PFSK-1 (cell line): ENCODE measurements around the gene FXYD4.

Source experiments
- FOXP2 ChIP-seq: optimal IDR thresholded peaks from 2 replicates; pipeline ENCODE3; 2011; ENCODE audit warnings: borderline replicate concordance, control low read depth, inconsistent platforms; ENCODE audit not compliant: insufficient read depth; ENCODE audit errors: extremely low read length, extremely low read depth
- POLR2AphosphoS5 ChIP-seq: IDR thresholded peaks from 2 replicates; pipeline ENCODE4 v1.6.1; 2012; ENCODE audit warnings: low read depth, mild to moderate bottlenecking, control low read depth, low read length, moderate library complexity
- SIN3A ChIP-seq: IDR thresholded peaks from 2 replicates; pipeline ENCODE4 v1.6.1; 2012; ENCODE audit warnings: mild to moderate bottlenecking, low read length, moderate library complexity, borderline replicate concordance; ENCODE audit not compliant: insufficient read depth
- TAF1 ChIP-seq: IDR thresholded peaks from 2 replicates; pipeline ENCODE4 v1.6.1; 2012; ENCODE audit warnings: low read length, control low read depth, borderline replicate concordance; ENCODE audit not compliant: insufficient read depth
- TF ChIP-seq, protein P1 (sequence below), 2 experiments: IDR thresholded peaks; 2 replicates each; pipeline versions ENCODE4 v1.6.1 to v1.8.0; 2011 to 2012; ENCODE audit warnings: low read depth in 2 of 2, low read length in 2 of 2, control low read depth in 1 of 2, inconsistent platforms in 1 of 2, mild to moderate bottlenecking in 1 of 2, moderate library complexity in 1 of 2; ENCODE audit not compliant: insufficient read depth in 1 of 2

FXYD4 gene

DNA sequence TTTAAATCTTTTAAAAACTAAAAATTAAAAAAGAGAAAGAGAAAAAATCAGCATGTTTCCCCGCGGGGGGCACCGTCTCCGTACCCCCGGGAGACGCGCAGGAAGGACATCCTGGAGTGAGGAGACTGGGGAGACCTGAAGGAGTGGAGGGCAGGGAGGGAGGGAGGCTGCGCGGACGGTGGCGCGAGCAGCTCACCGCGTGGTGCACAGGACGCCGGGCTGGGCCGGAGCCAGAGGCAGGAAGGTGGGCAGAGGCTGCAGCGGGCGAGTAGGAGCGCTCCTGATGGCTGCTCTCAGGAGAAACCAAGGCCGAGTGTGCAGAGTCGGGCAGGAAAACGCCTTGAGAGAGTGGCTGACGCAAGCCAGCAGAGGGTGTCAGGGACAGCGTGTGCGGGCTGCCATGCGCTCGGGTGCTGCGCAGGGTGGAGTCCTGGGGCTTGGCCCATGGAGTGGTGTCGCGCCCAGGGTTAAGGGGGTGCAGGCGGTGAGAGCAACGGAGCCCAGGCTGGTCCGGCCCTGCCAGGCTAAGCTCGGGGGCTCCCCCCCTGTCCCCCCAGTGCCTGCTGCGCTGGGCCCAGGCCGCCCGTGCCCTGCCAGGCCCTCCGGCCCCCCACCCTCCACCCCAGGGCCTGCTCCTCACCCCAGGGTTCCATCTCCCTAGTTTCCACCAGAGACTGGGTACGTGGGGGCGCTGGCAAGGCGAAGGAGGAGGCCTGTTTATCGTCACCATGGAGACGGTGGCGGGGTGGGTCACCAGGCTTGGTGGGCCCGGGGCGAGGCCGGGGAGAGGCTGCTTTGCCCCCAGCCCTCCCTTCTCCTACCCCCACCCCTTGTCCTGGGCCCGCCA, 28.9 kb upstream of the FXYD4 start:
- TF ChIP-seq TAF1 (no peak), FOXP2 (no peak), POLR2AphosphoS5 (no peak)

DNA sequence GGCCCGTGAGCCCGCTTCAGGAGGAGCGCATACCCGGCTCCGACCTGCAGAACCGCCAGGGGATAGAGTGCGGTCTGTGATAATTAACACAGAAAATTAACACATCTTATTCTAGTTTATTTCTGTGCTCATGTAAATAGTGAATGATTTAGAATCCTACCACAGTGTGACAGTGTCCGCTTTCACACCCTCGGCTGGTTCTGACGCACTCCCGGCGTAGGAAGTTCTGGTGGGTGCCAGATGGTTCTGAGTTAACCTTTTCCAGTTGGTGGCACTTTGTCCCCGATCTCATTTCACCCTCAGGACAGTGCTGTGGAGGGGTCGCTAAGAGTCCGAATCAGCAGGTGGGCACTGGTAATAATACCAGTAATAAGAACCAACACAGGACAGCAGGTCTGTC, 28.3 kb upstream of the FXYD4 start:
- no peak for TF ChIP-seq POLR2AphosphoS5
- TF ChIP-seq, protein P1, sequence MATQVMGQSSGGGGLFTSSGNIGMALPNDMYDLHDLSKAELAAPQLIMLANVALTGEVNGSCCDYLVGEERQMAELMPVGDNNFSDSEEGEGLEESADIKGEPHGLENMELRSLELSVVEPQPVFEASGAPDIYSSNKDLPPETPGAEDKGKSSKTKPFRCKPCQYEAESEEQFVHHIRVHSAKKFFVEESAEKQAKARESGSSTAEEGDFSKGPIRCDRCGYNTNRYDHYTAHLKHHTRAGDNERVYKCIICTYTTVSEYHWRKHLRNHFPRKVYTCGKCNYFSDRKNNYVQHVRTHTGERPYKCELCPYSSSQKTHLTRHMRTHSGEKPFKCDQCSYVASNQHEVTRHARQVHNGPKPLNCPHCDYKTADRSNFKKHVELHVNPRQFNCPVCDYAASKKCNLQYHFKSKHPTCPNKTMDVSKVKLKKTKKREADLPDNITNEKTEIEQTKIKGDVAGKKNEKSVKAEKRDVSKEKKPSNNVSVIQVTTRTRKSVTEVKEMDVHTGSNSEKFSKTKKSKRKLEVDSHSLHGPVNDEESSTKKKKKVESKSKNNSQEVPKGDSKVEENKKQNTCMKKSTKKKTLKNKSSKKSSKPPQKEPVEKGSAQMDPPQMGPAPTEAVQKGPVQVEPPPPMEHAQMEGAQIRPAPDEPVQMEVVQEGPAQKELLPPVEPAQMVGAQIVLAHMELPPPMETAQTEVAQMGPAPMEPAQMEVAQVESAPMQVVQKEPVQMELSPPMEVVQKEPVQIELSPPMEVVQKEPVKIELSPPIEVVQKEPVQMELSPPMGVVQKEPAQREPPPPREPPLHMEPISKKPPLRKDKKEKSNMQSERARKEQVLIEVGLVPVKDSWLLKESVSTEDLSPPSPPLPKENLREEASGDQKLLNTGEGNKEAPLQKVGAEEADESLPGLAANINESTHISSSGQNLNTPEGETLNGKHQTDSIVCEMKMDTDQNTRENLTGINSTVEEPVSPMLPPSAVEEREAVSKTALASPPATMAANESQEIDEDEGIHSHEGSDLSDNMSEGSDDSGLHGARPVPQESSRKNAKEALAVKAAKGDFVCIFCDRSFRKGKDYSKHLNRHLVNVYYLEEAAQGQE (IDR thresholded peaks at IDR 0.05; ENCODE audit: insufficient read depth in 1 of 2, low read depth in 2 of 2, low read length in 2 of 2) = no peak
- TF ChIP-seq TAF1 = no peak
- no peak for TF ChIP-seq FOXP2

DNA sequence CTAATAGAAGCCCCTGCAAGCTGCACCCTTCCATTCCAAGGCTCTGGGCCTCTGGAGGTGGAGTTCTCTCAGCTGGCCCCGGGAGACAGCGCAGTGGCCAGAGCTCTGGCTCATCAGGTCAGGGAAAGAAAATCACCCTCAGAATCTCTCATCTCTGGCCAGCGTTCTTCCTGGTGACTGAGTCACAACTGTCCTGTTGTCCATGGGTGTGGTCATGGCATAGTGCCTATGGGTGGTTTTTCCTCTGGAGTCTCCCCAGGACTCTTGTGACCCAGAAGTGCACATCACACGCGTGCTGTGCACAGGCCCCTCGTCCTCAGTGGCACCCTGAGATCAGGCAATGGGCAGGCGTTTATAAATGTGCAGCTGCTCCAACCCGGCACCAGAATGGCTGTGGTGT, 27.4 kb upstream of the FXYD4 start:
- no peak for TF ChIP-seq TAF1
- TF ChIP-seq FOXP2 = no peak
- no peak for TF ChIP-seq POLR2AphosphoS5

DNA sequence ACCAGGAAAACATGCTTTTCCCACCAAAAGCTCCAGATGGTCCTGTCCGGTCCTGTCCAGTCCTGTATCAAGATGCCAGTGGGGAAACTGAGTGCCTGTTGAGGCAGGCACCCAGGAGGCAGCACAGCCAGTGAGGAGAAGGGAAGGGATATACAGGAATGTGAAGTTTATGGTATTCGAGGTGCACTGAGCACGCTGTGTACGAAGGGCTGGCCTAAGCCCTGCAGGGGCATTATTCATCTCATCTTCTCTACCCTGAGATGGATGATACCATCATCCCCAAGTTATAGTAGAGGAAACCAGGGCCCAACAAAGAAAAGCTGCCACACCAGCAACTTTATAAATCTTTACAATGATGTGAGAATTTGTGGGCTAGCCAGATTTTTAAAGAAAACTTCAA, 23.4 kb upstream of the FXYD4 start:
- TF ChIP-seq POLR2AphosphoS5 (no peak), FOXP2 (no peak), TAF1 (no peak), SIN3A (no peak)
- TF ChIP-seq, protein P1 (IDR thresholded peaks at IDR 0.05; ENCODE audit: insufficient read depth in 1 of 2, low read depth in 2 of 2, low read length in 2 of 2) = no peak

DNA sequence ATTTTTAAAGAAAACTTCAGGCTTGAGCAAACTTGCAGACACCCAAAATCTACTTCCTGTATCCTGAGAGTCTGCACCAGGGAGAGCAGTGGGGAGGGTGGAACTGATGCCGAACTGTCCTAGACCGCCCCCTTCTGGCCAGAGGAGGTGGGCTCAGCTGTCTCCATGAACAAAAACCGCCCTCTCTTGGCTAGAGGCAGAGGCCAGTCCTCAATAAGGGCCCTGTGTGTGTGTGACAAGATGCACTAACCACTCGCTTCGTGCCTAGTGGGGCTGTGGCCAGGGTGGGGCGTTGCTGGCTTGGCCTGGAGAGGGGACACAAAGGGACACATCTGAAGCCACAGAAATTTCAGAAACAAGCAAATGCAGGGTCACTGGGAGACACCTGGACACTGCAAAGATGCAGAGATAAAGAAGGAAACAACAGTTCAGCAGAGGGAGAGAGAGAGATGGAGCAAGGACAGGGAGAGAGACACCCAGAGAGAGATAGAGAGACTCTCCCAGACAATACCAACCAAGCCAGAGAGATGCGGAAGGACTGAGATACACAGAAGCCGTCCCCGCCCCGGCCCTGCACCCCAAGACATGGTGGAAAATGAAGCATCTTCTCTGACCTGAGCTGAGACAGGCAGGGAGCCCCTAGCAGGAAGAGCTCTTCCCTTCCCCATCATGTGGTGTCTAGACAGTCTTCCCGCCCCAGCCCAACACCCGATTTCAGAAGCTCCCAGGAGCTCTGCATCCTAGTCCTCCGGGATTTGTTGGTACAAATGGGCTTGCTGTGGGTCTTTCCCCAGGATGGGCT, 22.7 kb upstream of the FXYD4 start:
- TF ChIP-seq SIN3A (no peak), TAF1 (no peak), FOXP2 (no peak), POLR2AphosphoS5 (no peak)
- TF ChIP-seq, protein P1 (IDR thresholded peaks at IDR 0.05; ENCODE audit: insufficient read depth in 1 of 2, low read depth in 2 of 2, low read length in 2 of 2) = no peak
